Measurements from ENCODE around the gene DACH1.

Gene DACH1

GRCh38 chr13:71493189-71493588, 373.8 kb downstream of the DACH1 start:
- H3K4me1 ChIP-seq (ENCODE audit: low read length): no peaks in the 10 kb centered on the region
- H3K27me3 ChIP-seq (ENCODE audit: low read depth, low read length): no peaks in the 10 kb centered on the region
- H3K79me2 ChIP-seq (ENCODE audit: low read length): no peaks in the 10 kb centered on the region
- no peak overlapping the region for H2AFZ ChIP-seq (ENCODE audit: low read depth, low read length)
- H3K4me3 ChIP-seq (ENCODE audit: low read length): no peak overlapping the region
- TF ChIP-seq CTCF (IDR thresholded peaks at IDR 0.05; ENCODE audit: low read depth, low read length) (no peak), EZH2phosphoT487 (IDR thresholded peaks at IDR 0.05; ENCODE audit: low read depth) (no peak)
- H3K9me3 ChIP-seq (ENCODE audit: insufficient read depth, low read length): no peaks in the 10 kb centered on the region
- no peak overlapping the region for H3K9ac ChIP-seq (ENCODE audit: low read length)
- H4K20me1 ChIP-seq (ENCODE audit: insufficient read depth, low read length): no peaks in the 10 kb centered on the region
- H3K27ac ChIP-seq (ENCODE audit: low read length): no peak overlapping the region
- H3K4me2 ChIP-seq (ENCODE audit: low read length): no peak overlapping the region
- no peaks in the 10 kb centered on the region for H3K36me3 ChIP-seq (replicated peaks; ENCODE audit: low read depth, low read length)

- no peaks in the 10 kb centered on the region for H3K79me2 ChIP-seq (ENCODE audit: low read length)
- H3K4me3 ChIP-seq (ENCODE audit: low read length): no peak overlapping the region
- no peak overlapping the region for H3K27ac ChIP-seq (ENCODE audit: low read length)
- TF ChIP-seq CTCF (IDR thresholded peaks at IDR 0.05; ENCODE audit: low read depth, low read length) (no peak), EZH2phosphoT487 (IDR thresholded peaks at IDR 0.05; ENCODE audit: low read depth) (no peak)
- H3K9me3 ChIP-seq (ENCODE audit: insufficient read depth, low read length): no peaks in the 10 kb centered on the region
- H2AFZ ChIP-seq (ENCODE audit: low read depth, low read length): no peak overlapping the region
- no peaks in the 10 kb centered on the region for H3K36me3 ChIP-seq (replicated peaks; ENCODE audit: low read depth, low read length)
- H3K9ac ChIP-seq (ENCODE audit: low read length): no peak overlapping the region
- H3K4me2 ChIP-seq (ENCODE audit: low read length): no peak overlapping the region
- no peaks in the 10 kb centered on the region for H4K20me1 ChIP-seq (ENCODE audit: insufficient read depth, low read length)
- H3K4me1 ChIP-seq (ENCODE audit: low read length): no peaks in the 10 kb centered on the region
- no peaks in the 10 kb centered on the region for H3K27me3 ChIP-seq (ENCODE audit: low read depth, low read length)
Measured at GRCh38 chr13:71492346-71492871, 374.6 kb downstream of the DACH1 start.

GRCh38 chr13:71491010-71491409, 376.0 kb downstream of the DACH1 start:
- H3K79me2 ChIP-seq (ENCODE audit: low read length): no peaks in the 10 kb centered on the region
- no peaks in the 10 kb centered on the region for H3K36me3 ChIP-seq (replicated peaks; ENCODE audit: low read depth, low read length)
- no peaks in the 10 kb centered on the region for H3K27me3 ChIP-seq (ENCODE audit: low read depth, low read length)
- H3K4me2 ChIP-seq (ENCODE audit: low read length): no peak overlapping the region
- TF ChIP-seq EZH2phosphoT487 (IDR thresholded peaks at IDR 0.05; ENCODE audit: low read depth) (no peak), CTCF (IDR thresholded peaks at IDR 0.05; ENCODE audit: low read depth, low read length) (no peak)
- no peaks in the 10 kb centered on the region for H4K20me1 ChIP-seq (ENCODE audit: insufficient read depth, low read length)
- no peak overlapping the region for H3K27ac ChIP-seq (ENCODE audit: low read length)
- no peaks in the 10 kb centered on the region for H3K4me1 ChIP-seq (ENCODE audit: low read length)
- H3K4me3 ChIP-seq (ENCODE audit: low read length): no peak overlapping the region
- no peak overlapping the region for H2AFZ ChIP-seq (ENCODE audit: low read depth, low read length)
- H3K9me3 ChIP-seq (ENCODE audit: insufficient read depth, low read length): no peaks in the 10 kb centered on the region
- H3K9ac ChIP-seq (ENCODE audit: low read length): no peak overlapping the region

- no peak for TF ChIP-seq EZH2phosphoT487 (IDR thresholded peaks at IDR 0.05; ENCODE audit: low read depth)
- no peak for TF ChIP-seq CTCF (IDR thresholded peaks at IDR 0.05; ENCODE audit: low read depth, low read length)
- no peak overlapping the region for H3K27ac ChIP-seq (ENCODE audit: low read length)
Measured at GRCh38 chr13:71489041-71489440, 378.0 kb downstream of the DACH1 start.

More at GRCh38 chr13:71489041-71489440, 378.0 kb downstream of the DACH1 start:
- Histone ChIP-seq H4K20me1 (ENCODE audit: insufficient read depth, low read length) (no peaks in the 10 kb centered on the region), H3K36me3 (replicated peaks; ENCODE audit: low read depth, low read length) (no peaks in the 10 kb centered on the region), H2AFZ (ENCODE audit: low read depth, low read length) (no peak overlapping the region), H3K27me3 (ENCODE audit: low read depth, low read length) (no peaks in the 10 kb centered on the region), H3K4me3 (ENCODE audit: low read length) (no peak overlapping the region), H3K4me2 (ENCODE audit: low read length) (no peak overlapping the region), H3K79me2 (ENCODE audit: low read length) (no peaks in the 10 kb centered on the region), H3K9ac (ENCODE audit: low read length) (no peak overlapping the region), H3K4me1 (ENCODE audit: low read length) (no peaks in the 10 kb centered on the region), H3K9me3 (ENCODE audit: insufficient read depth, low read length) (no peaks in the 10 kb centered on the region)
